ENCODE data around the gene SMYD5. TPM values are rescaled to one million over a fixed set of nuclear protein-coding genes. Genes with fewer than 3 reads are reported as not detected.

SMYD5 gene
- total RNA-seq, 1 donor from 2014 or later = 12.8 TPM

- Mint-ChIP-seq H3K9me3 (ENCODE audit: unreplicated experiment) (no peaks in the 10 kb centered on the region), H3K4me3 (ENCODE audit: unreplicated experiment) (no peak overlapping the region), H3K36me3 (ENCODE audit: low read depth, unreplicated experiment) (peaks cover 29% of the 10 kb centered on the region), H3K27me3 (ENCODE audit: low read depth, unreplicated experiment) (no peaks in the 10 kb centered on the region), H3K27ac (ENCODE audit: unreplicated experiment) (no peak overlapping the region), H3K4me1 (ENCODE audit: low read depth, unreplicated experiment) (peaks cover 5% of the 10 kb centered on the region)
- Histone ChIP-seq H3K9ac (ENCODE audit: low read length) (no peak overlapping the region), H3K4me2 (ENCODE audit: low read length) (no peak overlapping the region), H3K4me1 (ENCODE audit: insufficient read depth, low read length) (no peaks in the 10 kb centered on the region), H3K27ac (ENCODE audit: low read depth, low read length) (no peak overlapping the region), H2AFZ (ENCODE audit: low read depth, low read length) (no peak overlapping the region), H3K4me3 (ENCODE audit: insufficient read depth, low read depth, low read length) (no peak overlapping the region), H3K27me3 (ENCODE audit: insufficient read depth, low read length) (no peaks in the 10 kb centered on the region), H4K20me1 (ENCODE audit: insufficient read depth, low read length) (no peaks in the 10 kb centered on the region), H3K36me3 (ENCODE audit: insufficient read depth, low read length) (peaks cover 14% of the 10 kb centered on the region), H3K9me3 (ENCODE audit: insufficient read depth, low read depth, low read length) (no peaks in the 10 kb centered on the region), H3K79me2 (ENCODE audit: insufficient read depth, low read length) (no peaks in the 10 kb centered on the region)
- no peak for FAIRE-seq
- no peak for TF ChIP-seq EZH2 (IDR thresholded peaks at IDR 0.05; ENCODE audit: insufficient read depth, low read length)
- no peak for TF ChIP-seq CTCF (IDR thresholded peaks at IDR 0.05; ENCODE audit: insufficient read depth, low read depth, low read length)
- DNase-seq (ENCODE audit: low read depth) = no peak
These were observed 11.7 kb downstream of the SMYD5 start for GRCh38 chr2:73225513-73226360.

GRCh38 chr2:73227086-73227485 is 13.0 kb downstream of the SMYD5 start:
- no peak overlapping the region for H3K4me2 ChIP-seq (ENCODE audit: low read length)
- no peaks in the 10 kb centered on the region for H3K79me2 ChIP-seq (ENCODE audit: insufficient read depth, low read length)
- no peak overlapping the region for H3K27ac ChIP-seq (ENCODE audit: low read depth, low read length)
- H3K4me3 Mint-ChIP-seq (ENCODE audit: unreplicated experiment) = no peak overlapping the region
- no peaks in the 10 kb centered on the region for H3K9me3 Mint-ChIP-seq (ENCODE audit: unreplicated experiment)
- H4K20me1 ChIP-seq (ENCODE audit: insufficient read depth, low read length) = no peaks in the 10 kb centered on the region
- DNase-seq (ENCODE audit: low read depth) (no peak), FAIRE-seq (no peak)
- H3K4me1 Mint-ChIP-seq (ENCODE audit: low read depth, unreplicated experiment) = peaks cover 5% of the 10 kb centered on the region
- no peaks in the 10 kb centered on the region for H3K4me1 ChIP-seq (ENCODE audit: insufficient read depth, low read length)
- peaks cover 11% of the 10 kb centered on the region for H3K36me3 ChIP-seq (ENCODE audit: insufficient read depth, low read length)
- no peak overlapping the region for H2AFZ ChIP-seq (ENCODE audit: low read depth, low read length)
- H3K27ac Mint-ChIP-seq (ENCODE audit: unreplicated experiment) = no peak overlapping the region
- no peak overlapping the region for H3K9ac ChIP-seq (ENCODE audit: low read length)
- H3K36me3 Mint-ChIP-seq (ENCODE audit: low read depth, unreplicated experiment) = peaks cover 18% of the 10 kb centered on the region
- H3K27me3 ChIP-seq (ENCODE audit: insufficient read depth, low read length) = no peaks in the 10 kb centered on the region
- H3K27me3 Mint-ChIP-seq (ENCODE audit: low read depth, unreplicated experiment) = no peaks in the 10 kb centered on the region
- TF ChIP-seq EZH2 (IDR thresholded peaks at IDR 0.05; ENCODE audit: insufficient read depth, low read length) = no peak
- no peak for TF ChIP-seq CTCF (IDR thresholded peaks at IDR 0.05; ENCODE audit: insufficient read depth, low read depth, low read length)
- H3K4me3 ChIP-seq (ENCODE audit: insufficient read depth, low read depth, low read length) = no peak overlapping the region
- H3K9me3 ChIP-seq (ENCODE audit: insufficient read depth, low read depth, low read length) = no peaks in the 10 kb centered on the region

- Histone ChIP-seq H3K4me3 (ENCODE audit: insufficient read depth, low read depth, low read length) (no peak overlapping the region), H3K4me1 (ENCODE audit: insufficient read depth, low read length) (peaks cover 8% of the 10 kb centered on the region), H2AFZ (ENCODE audit: low read depth, low read length) (no peak overlapping the region), H3K9me3 (ENCODE audit: insufficient read depth, low read depth, low read length) (no peaks in the 10 kb centered on the region), H3K4me2 (ENCODE audit: low read length) (no peak overlapping the region), H3K27me3 (ENCODE audit: insufficient read depth, low read length) (no peaks in the 10 kb centered on the region), H3K9ac (ENCODE audit: low read length) (no peak overlapping the region), H3K27ac (ENCODE audit: low read depth, low read length) (no peak overlapping the region), H3K36me3 (ENCODE audit: insufficient read depth, low read length) (peaks cover 8% of the 10 kb centered on the region), H3K79me2 (ENCODE audit: insufficient read depth, low read length) (peaks cover 7% of the 10 kb centered on the region), H4K20me1 (ENCODE audit: insufficient read depth, low read length) (no peaks in the 10 kb centered on the region)
- H3K27ac Mint-ChIP-seq (ENCODE audit: unreplicated experiment) = no peak overlapping the region
- FAIRE-seq = no peak
- H3K4me1 Mint-ChIP-seq (ENCODE audit: low read depth, unreplicated experiment) = peaks cover 3% of the 10 kb centered on the region
- no peak for DNase-seq (ENCODE audit: low read depth)
- no peak overlapping the region for H3K4me3 Mint-ChIP-seq (ENCODE audit: unreplicated experiment)
- TF ChIP-seq CTCF (IDR thresholded peaks at IDR 0.05; ENCODE audit: insufficient read depth, low read depth, low read length) = no peak
- no peak for TF ChIP-seq EZH2 (IDR thresholded peaks at IDR 0.05; ENCODE audit: insufficient read depth, low read length)
- no peaks in the 10 kb centered on the region for H3K9me3 Mint-ChIP-seq (ENCODE audit: unreplicated experiment)
- peaks cover 17% of the 10 kb centered on the region for H3K36me3 Mint-ChIP-seq (ENCODE audit: low read depth, unreplicated experiment)
- H3K27me3 Mint-ChIP-seq (ENCODE audit: low read depth, unreplicated experiment) = no peaks in the 10 kb centered on the region
These were observed 14.6 kb downstream of the SMYD5 start for GRCh38 chr2:73228631-73229030.

Measured in astrocyte (in vitro differentiated cells and primary cell).